Erythroblast (primary cell): ENCODE measurements around the gene ATP1A2.

Experiments used
- DNase-seq, 2 experiments: peaks; one replicate each; lab custom pipeline; 2025; lab: John Stamatoyannopoulos, UW
- GATA1 ChIP-seq: IDR thresholded peaks from 2 replicates; pipeline ENCODE4 v1.6.1; 2011; ENCODE audit warnings: low read depth, mild to moderate bottlenecking, control low read depth, low read length, moderate library complexity
- POLR2A ChIP-seq: IDR thresholded peaks from 2 replicates; pipeline ENCODE4 v1.6.1; 2011; ENCODE audit warnings: mild to moderate bottlenecking, low read length

The ATP1A2 gene

GRCh38 chr1:160080381-160081100 lies 35.0 kb upstream of the ATP1A2 start:
- no peak for DNase-seq
- TF ChIP-seq POLR2A (no peak), GATA1 (no peak)

GRCh38 chr1:160081261-160081936 lies 34.2 kb upstream of the ATP1A2 start, which contains the start of gene KCNJ9:
Gene KCNJ9, plus strand, starts transcription at chr1:160081538. Its CDS starts 2,493 bp downstream, at chr1:160084031.
- TF ChIP-seq GATA1: no peak
- TF ChIP-seq POLR2A: no peak
- no peak for DNase-seq

GRCh38 chr1:160082487-160082886 lies 33.1 kb upstream of the ATP1A2 start:
- DNase-seq: no peak
- TF ChIP-seq POLR2A (no peak), GATA1 (no peak)

- no peak for DNase-seq
- no peak for TF ChIP-seq GATA1
- no peak for TF ChIP-seq POLR2A
These were observed 32.6 kb upstream of the ATP1A2 start for GRCh38 chr1:160082926-160083325.

GRCh38 chr1:160083968-160084770 lies 31.4 kb upstream of the ATP1A2 start:
- TF ChIP-seq POLR2A (no peak), GATA1 (no peak)
- peak; percentile 47 to 67 for DNase-seq

- DNase-seq: no peak
- TF ChIP-seq POLR2A (no peak), GATA1 (no peak)
These were observed 30.7 kb upstream of the ATP1A2 start for GRCh38 chr1:160084771-160085321.

GRCh38 chr1:160085686-160086455 lies 29.7 kb upstream of the ATP1A2 start:
- no peak for TF ChIP-seq GATA1

GRCh38 chr1:160086456-160086892 lies 29.1 kb upstream of the ATP1A2 start:
- TF ChIP-seq GATA1 (no peak), POLR2A (no peak)
- DNase-seq: no peak

More at GRCh38 chr1:160085686-160086455, 29.7 kb upstream of the ATP1A2 start:
- DNase-seq: peak; percentile 82 to 87

GRCh38 chr1:160087118-160087662 lies 28.4 kb upstream of the ATP1A2 start:
- TF ChIP-seq GATA1 (no peak), POLR2A (no peak)
- DNase-seq: no peak

GRCh38 chr1:160089883-160090282 lies 25.7 kb upstream of the ATP1A2 start:
- TF ChIP-seq GATA1: no peak
- no peak for TF ChIP-seq POLR2A
- no peak for DNase-seq

GRCh38 chr1:160090760-160091159 lies 24.8 kb upstream of the ATP1A2 start:
- no peak for DNase-seq
- no peak for TF ChIP-seq POLR2A
- TF ChIP-seq GATA1: no peak

GRCh38 chr1:160091666-160092223 lies 23.8 kb upstream of the ATP1A2 start:
- DNase-seq: no peak
- TF ChIP-seq GATA1 (no peak), POLR2A (no peak)
